ENCODE results near the gene CASS4. TPM values are rescaled to one million over a fixed set of nuclear protein-coding genes. Genes with fewer than 3 reads are reported as not detected.

Gene CASS4
- total and polyA plus RNA-seq, 7 donors, result 0.08 to 0.73 (median 0.34) TPM

DNA sequence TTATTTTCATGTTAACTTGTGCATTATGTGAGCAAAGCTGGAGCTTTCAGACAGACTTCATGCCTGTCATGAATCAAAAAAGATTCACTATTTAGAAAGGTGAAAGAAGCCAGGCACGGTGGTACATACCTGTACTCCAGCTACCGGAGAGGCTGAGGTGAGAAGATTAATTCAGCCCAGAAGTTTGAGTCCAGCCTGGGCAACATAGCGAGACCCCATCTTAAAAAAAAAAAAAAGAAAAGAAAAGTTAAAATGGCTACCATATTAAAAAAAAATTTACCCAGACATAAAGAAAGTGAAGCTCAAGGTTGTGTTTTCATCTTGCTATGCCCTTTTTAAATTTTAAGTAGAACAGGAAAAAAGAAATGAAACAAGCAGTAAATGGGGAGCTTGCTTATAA lies 889 bp downstream of the CASS4 start:
- peak overlapping the region; percentile 26 for H3K4me3 ChIP-seq
- no peak overlapping the region for H3K27ac ChIP-seq
- H3K9me3 ChIP-seq, result no peaks in the 10 kb centered on the region
- no peak for DNase-seq
- no peaks in the 10 kb centered on the region for H3K4me1 ChIP-seq
- TF ChIP-seq, protein P1, sequence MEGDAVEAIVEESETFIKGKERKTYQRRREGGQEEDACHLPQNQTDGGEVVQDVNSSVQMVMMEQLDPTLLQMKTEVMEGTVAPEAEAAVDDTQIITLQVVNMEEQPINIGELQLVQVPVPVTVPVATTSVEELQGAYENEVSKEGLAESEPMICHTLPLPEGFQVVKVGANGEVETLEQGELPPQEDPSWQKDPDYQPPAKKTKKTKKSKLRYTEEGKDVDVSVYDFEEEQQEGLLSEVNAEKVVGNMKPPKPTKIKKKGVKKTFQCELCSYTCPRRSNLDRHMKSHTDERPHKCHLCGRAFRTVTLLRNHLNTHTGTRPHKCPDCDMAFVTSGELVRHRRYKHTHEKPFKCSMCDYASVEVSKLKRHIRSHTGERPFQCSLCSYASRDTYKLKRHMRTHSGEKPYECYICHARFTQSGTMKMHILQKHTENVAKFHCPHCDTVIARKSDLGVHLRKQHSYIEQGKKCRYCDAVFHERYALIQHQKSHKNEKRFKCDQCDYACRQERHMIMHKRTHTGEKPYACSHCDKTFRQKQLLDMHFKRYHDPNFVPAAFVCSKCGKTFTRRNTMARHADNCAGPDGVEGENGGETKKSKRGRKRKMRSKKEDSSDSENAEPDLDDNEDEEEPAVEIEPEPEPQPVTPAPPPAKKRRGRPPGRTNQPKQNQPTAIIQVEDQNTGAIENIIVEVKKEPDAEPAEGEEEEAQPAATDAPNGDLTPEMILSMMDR (IDR thresholded peaks at IDR 0.05), result no peak
- H3K27me3 ChIP-seq (ENCODE audit: insufficient read depth in 3 of 3, low read length in 2 of 3), result no peaks in the 10 kb centered on the region
- no peak for ATAC-seq
- WGBS, 3 donors, result 95 to 100% (median 99%) methylated on average over 3 of the region's 3 CpGs
- intact Hi-C loops (cut with DNase I), result no loop called here
- H3K36me3 ChIP-seq (ENCODE audit: insufficient read depth in 1 of 2, low read depth in 1 of 2), result peaks cover 0 to 14% of the 10 kb centered on the region in 2 donors

DNA sequence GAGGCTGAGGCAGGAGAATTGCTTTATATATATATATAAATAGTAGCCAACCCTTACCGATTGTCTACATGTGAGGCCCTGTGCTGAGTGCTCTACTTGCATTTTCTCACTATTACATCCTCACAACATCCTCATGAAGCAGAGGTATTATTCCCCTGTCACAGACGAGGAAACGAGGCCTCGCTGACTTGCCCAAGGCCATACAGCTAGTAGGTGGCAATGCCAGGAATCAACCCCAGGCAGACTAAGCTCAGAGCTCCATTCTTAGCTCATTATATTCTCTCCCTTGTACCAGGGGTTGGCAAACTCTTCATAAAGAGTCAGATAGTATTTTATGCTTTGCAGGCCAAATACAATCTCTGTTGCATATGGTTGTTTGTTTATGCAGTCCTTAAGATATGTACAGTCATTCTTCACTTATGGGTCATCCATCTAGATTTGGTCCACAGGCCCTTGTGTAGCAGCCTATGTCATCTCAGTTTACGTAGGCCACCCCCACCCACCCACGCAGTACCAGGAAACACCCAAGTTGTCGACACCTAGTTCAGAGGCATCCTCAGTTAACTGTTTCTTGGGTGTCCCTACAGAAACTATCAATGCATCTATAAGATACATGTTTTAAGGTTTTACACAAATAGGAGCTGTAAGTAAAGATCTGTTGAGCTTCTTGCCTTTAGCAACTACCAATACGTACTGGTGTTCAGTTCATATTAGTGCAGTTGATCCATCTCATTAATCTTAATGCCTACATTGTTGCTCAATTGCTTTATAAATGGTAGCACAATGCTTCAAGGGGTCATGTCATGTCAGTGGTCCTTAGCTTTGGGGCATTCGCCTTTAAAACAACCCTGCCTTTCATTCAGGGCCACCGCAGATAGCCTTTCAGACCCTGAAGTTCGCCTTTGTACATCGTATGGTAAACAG lies 3.0 kb downstream of the CASS4 start:
- Histone ChIP-seq H3K27me3 (ENCODE audit: insufficient read depth in 3 of 3, low read length in 2 of 3) (no peaks in the 10 kb centered on the region), H3K4me1 (no peaks in the 10 kb centered on the region), H3K9me3 (no peaks in the 10 kb centered on the region), H3K36me3 (ENCODE audit: insufficient read depth in 1 of 2, low read depth in 1 of 2) (peaks cover 0 to 4% of the 10 kb centered on the region in 2 donors), H3K4me3 (no peak overlapping the region), H3K27ac (no peak overlapping the region)
- DNase-seq, result no peak
- ATAC-seq, result no peak
- 89 to 92% (median 91%) methylated on average over 12 of the region's 12 CpGs for WGBS, 3 donors
- TF ChIP-seq, protein P1 (IDR thresholded peaks at IDR 0.05), result no peak
- intact Hi-C loops (cut with DNase I), result no loop called here

GRCh38 chr20:56417402-56417801 lies 5.3 kb downstream of the CASS4 start:
- peaks cover 0 to 4% of the 10 kb centered on the region in 2 donors for H3K36me3 ChIP-seq (ENCODE audit: insufficient read depth in 1 of 2, low read depth in 1 of 2)
- no peak for ATAC-seq
- TF ChIP-seq, protein P1 (IDR thresholded peaks at IDR 0.05), result no peak
- no peaks in the 10 kb centered on the region for H3K4me1 ChIP-seq
- H3K27ac ChIP-seq, result no peak overlapping the region
- 91 to 94% (median 91%) methylated on average over 7 of the region's 7 CpGs for WGBS, 3 donors
- H3K9me3 ChIP-seq, result no peaks in the 10 kb centered on the region
- no peaks in the 10 kb centered on the region for H3K27me3 ChIP-seq (ENCODE audit: insufficient read depth in 3 of 3, low read length in 2 of 3)
- no peak overlapping the region for H3K4me3 ChIP-seq
- DNase-seq, result no peak
- intact Hi-C loops (cut with DNase I), result no loop called here

- no peaks in the 10 kb centered on the region for H3K4me1 ChIP-seq
- H3K36me3 ChIP-seq (ENCODE audit: insufficient read depth in 1 of 2, low read depth in 1 of 2), result peaks cover 0 to 4% of the 10 kb centered on the region in 2 donors
- no peak overlapping the region for H3K27ac ChIP-seq
- DNase-seq, result no peak
- intact Hi-C loops (cut with DNase I), result no loop called here
- WGBS, 3 donors, result 83 to 90% (median 87%) methylated on average over 4 of the region's 4 CpGs
- H3K4me3 ChIP-seq, result no peak overlapping the region
- TF ChIP-seq, protein P1 (IDR thresholded peaks at IDR 0.05), result no peak
- H3K9me3 ChIP-seq, result no peaks in the 10 kb centered on the region
- ATAC-seq, result no peak
- no peaks in the 10 kb centered on the region for H3K27me3 ChIP-seq (ENCODE audit: insufficient read depth in 3 of 3, low read length in 2 of 3)
Measured at GRCh38 chr20:56417911-56418310, 5.9 kb downstream of the CASS4 start.
